Tibial artery (tissue), 4 donors: Measurements from ENCODE around the gene PPIH.
"Not testable (repeated sequence)": the region's sequence is repeated elsewhere in the genome, so short reads cannot be mapped to it uniquely, and the experiment has no call there.

Experiments used
- DNase-seq, 2 donors: peaks; one replicate each; pipeline ENCODE4 v3.0.0-alpha.2; 2019
- H3K27ac ChIP-seq, 2 donors: fragments of 200-600 bp; sonication (generic) in 1 of 2; 1 replicate in 1 of 2; 2 replicates in 1 of 2; pipeline ENCODE4 v1.5.1; 2018 to 2019; ENCODE audit warnings: mild to moderate bottlenecking in 1 of 2
- H3K27me3 ChIP-seq, 2 donors: fragments of 200-600 bp; sonication (generic) in 1 of 2; one replicate each; pipeline versions ENCODE4 v1.5.1 to v1.6.0; 2016 to 2019
- H3K36me3 ChIP-seq, 3 donors: fragments of 200-600 bp; sonication (generic) in 2 of 3; one replicate each; pipeline ENCODE4 v1.5.1; 2016 to 2019; ENCODE audit warnings: mild to moderate bottlenecking in 2 of 3
- H3K4me1 ChIP-seq, 4 donors: fragments of 200-600 bp; sonication (generic) in 2 of 4; 1 replicate in 3 of 4; 2 replicates in 1 of 4; pipeline ENCODE4 v1.5.1; 2016 to 2019
- H3K4me3 ChIP-seq, 2 donors: fragments of 200-600 bp; sonication (generic) in 1 of 2; 1 replicate in 1 of 2; 2 replicates in 1 of 2; pipeline ENCODE4 v1.5.1; 2018 to 2019; ENCODE audit warnings: mild to moderate bottlenecking in 2 of 2
- H3K9me3 ChIP-seq, 3 donors: fragments of 200-600 bp; sonication (generic) in 1 of 3; one replicate each; pipeline ENCODE4 v1.5.1; 2016 to 2019
- intact Hi-C: fragments of 100-400 bp; cut with DNase I; formaldehyde crosslinking; loops from one replicate; pipeline ENCODE4 v1.15.0; 2023; ENCODE audit warnings: low total_unique reads
- TF ChIP-seq, protein P1 (sequence below), 2 experiments: fragments of 200-600 bp in 1 of 2; fragments of 450-650 bp in 1 of 2; IDR thresholded peaks; one replicate each; pipeline ENCODE4 v1.5.1; 2017 to 2019; ENCODE audit warnings: antibody characterized with exemption in 2 of 2, mild to moderate bottlenecking in 1 of 2, moderate library complexity in 1 of 2

PPIH gene

DNA sequence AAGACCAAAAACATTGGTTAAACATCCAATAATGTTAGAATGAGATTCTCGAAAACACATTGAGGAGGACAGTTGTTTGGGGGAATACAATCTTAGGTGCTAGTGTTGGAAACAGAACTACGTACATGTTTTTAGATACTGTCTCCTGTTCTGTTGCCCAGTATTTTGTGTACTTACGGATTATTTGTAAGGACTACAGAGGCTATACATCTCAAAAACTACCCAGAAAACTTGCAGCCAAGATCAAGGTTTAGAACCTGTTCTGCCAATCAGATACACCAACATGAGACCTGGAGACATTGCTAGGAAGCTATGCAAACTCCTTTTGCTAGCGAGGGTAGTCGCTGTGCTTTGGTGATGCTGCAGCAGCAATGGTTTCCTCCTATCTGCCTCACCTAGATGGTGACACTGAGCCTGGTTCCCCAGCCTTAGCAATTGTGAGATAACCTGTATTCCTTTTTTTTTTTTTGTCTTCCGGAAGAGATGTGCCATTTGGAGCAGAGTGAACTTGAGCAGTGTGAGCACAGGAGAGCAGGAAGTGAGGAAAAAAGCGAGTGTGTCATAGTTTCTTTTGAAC lies 45.8 kb downstream of the PPIH start:
- no peak overlapping the region for H3K4me3 ChIP-seq
- H3K4me1 ChIP-seq: no peaks in the 10 kb centered on the region
- DNase-seq: no peak
- intact Hi-C loops: no loop called here
- TF ChIP-seq, protein P1, sequence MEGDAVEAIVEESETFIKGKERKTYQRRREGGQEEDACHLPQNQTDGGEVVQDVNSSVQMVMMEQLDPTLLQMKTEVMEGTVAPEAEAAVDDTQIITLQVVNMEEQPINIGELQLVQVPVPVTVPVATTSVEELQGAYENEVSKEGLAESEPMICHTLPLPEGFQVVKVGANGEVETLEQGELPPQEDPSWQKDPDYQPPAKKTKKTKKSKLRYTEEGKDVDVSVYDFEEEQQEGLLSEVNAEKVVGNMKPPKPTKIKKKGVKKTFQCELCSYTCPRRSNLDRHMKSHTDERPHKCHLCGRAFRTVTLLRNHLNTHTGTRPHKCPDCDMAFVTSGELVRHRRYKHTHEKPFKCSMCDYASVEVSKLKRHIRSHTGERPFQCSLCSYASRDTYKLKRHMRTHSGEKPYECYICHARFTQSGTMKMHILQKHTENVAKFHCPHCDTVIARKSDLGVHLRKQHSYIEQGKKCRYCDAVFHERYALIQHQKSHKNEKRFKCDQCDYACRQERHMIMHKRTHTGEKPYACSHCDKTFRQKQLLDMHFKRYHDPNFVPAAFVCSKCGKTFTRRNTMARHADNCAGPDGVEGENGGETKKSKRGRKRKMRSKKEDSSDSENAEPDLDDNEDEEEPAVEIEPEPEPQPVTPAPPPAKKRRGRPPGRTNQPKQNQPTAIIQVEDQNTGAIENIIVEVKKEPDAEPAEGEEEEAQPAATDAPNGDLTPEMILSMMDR (IDR thresholded peaks at IDR 0.05): no peak
- H3K27ac ChIP-seq: no peak overlapping the region
- H3K36me3 ChIP-seq: peaks cover 80 to 97% (median 83%) of the 10 kb centered on the region in 3 donors
- H3K9me3 ChIP-seq: no peaks in the 10 kb centered on the region
- H3K27me3 ChIP-seq: no peaks in the 10 kb centered on the region

DNA sequence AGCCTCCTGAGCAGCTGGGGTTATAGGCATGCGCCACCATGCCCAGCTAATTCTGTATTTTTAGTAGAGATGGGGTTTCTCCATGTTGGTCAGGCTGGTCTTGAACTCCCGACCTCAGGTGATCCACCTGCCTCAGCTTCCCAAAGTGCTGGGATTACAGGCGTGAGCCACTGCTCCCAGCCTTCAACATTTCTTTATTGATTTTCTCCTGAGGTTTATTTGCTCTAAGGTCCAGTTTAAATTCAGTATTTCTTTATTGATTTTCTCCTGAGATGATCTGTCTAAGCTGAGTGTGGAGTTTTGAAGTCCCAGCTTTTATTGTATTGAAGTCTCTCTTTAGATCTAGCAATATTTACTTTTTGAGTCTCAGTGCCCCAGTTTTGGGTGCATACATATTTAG lies 54.6 kb downstream of the PPIH start:
- H3K9me3 ChIP-seq: peaks cover 0 to 11% (median 9%) of the 10 kb centered on the region in 3 donors
- intact Hi-C loops, H3K27me3 ChIP-seq, H3K4me1 ChIP-seq, H3K27ac ChIP-seq, DNase-seq, H3K4me3 ChIP-seq: not testable (repeated sequence)
- peaks cover 30 to 48% (median 34%) of the 10 kb centered on the region in 3 donors for H3K36me3 ChIP-seq

DNA sequence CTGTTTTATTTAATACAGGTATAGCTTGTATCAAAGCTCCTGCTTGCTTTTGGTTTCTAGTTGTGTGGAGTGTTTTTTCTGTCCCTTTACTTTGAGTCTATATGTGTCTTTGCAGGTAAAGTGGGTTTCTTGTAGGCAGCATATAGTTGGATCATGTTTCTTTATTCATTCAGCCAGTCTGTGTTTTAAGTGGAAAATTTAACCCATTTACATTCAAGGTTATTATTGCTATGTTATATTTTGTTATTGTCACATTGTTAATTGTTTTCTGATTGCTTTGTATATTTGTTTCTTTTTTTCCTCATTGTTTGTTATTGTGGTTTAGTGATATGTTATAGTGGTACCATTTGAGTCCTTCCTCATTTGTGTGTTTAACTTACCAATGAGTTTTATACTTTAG lies 55.1 kb downstream of the PPIH start:
- intact Hi-C loops: no loop called here
- peaks cover 0 to 11% (median 9%) of the 10 kb centered on the region in 3 donors for H3K9me3 ChIP-seq
- TF ChIP-seq, protein P1 (IDR thresholded peaks at IDR 0.05): no peak
- DNase-seq: no peak
- no peaks in the 10 kb centered on the region for H3K4me1 ChIP-seq
- H3K36me3 ChIP-seq: peaks cover 26 to 48% (median 32%) of the 10 kb centered on the region in 3 donors
- H3K4me3 ChIP-seq: no peak overlapping the region
- no peaks in the 10 kb centered on the region for H3K27me3 ChIP-seq
- H3K27ac ChIP-seq: no peak overlapping the region

DNA sequence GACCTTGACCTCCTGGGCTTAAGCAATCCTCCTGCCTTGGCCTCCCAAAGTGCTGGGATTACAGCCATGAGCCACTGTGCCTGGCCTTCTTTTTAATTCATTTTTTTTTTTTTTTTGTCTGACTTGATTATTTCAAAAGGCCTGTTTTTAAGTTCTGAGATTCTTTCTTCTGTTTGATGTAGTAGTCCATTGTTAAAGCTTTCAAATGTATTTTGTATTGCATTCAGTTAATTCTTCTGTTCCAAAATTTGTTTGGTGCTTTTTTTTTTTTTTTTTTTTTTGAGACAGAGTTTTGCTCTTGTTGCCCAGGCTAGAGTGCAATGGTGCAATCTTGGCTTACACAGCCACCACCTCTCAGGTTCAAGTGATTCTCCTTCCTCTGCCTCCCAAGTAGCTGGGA lies 56.2 kb downstream of the PPIH start:
- DNase-seq, H3K27ac ChIP-seq, H3K4me3 ChIP-seq, H3K4me1 ChIP-seq, H3K27me3 ChIP-seq, intact Hi-C loops: not testable (repeated sequence)
- H3K36me3 ChIP-seq: peaks cover 25 to 43% (median 32%) of the 10 kb centered on the region in 3 donors
- H3K9me3 ChIP-seq: peaks cover 0 to 11% (median 9%) of the 10 kb centered on the region in 3 donors

DNA sequence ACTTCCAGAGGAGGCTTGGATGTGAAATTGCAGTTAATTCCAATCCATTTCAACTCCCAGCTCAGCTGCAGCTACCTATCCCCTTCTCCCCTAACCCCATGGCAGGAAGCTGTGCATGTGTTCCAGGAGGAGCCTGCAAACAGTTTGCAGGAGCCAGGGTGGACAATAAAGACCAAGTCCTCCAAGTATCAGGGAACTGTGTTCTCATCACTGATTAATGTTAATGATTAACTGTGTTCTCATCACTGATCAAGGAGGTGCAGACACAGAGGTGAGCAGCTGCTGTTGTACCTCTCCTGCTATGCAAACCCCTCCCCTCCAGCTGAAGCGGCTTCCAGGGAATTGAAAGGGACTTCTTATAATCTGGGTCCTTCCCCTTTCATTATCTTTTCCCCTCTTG lies 62.6 kb downstream of the PPIH start:
- Histone ChIP-seq H3K27me3 (no peaks in the 10 kb centered on the region), H3K4me3 (no peak overlapping the region), H3K36me3 (peaks cover 0 to 11% (median 0%) of the 10 kb centered on the region in 3 donors), H3K4me1 (no peaks in the 10 kb centered on the region), H3K9me3 (no peaks in the 10 kb centered on the region), H3K27ac (no peak overlapping the region)
- DNase-seq: no peak
- TF ChIP-seq, protein P1 (IDR thresholded peaks at IDR 0.05): no peak
- intact Hi-C loops: no loop called here

DNA sequence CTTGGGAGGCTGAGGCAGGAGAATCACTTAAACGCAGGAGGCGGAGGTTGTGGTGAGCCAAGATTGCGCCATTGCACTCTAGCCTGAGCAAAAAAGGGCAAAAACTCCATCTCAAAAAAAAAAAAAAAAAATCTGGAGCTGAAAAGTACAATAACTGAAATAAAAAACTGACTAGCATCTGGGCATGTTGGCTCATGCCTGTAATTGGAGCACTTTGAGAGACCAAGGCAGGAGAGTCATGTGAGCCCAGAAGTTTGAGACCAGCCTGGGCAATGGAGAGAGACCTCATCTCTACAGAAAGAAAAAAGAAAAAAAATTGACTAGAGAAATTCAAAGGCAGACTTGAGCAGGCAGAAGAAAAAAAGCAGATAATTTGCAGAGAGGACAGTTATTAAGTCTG lies 63.7 kb downstream of the PPIH start:
- no peaks in the 10 kb centered on the region for H3K4me1 ChIP-seq
- H3K36me3 ChIP-seq: peaks cover 0 to 10% (median 0%) of the 10 kb centered on the region in 3 donors
- H3K27ac ChIP-seq: no peak overlapping the region
- H3K27me3 ChIP-seq: no peaks in the 10 kb centered on the region
- H3K9me3 ChIP-seq: no peaks in the 10 kb centered on the region
- no peak for DNase-seq
- no peak overlapping the region for H3K4me3 ChIP-seq
- intact Hi-C loops: no loop called here
- TF ChIP-seq, protein P1 (IDR thresholded peaks at IDR 0.05): no peak

DNA sequence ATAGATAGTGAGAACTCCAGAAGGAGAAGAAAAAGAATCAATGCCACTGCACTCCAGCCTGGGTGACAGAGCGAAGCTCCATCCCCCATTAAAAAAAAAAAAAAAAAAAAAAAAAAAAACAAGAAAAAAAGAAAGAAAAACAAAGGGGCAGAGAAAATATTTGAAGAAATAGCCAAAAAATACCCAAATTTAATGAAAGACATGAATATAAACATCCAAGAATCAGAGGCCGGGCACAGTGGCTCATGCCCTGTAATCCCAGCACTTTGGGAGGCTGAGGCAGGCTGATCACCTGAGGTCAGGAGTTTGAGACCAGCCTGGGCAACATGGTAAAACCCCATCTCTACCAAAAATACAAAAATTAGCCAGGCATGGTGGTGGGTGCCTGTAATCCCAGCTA lies 64.2 kb downstream of the PPIH start:
- H3K36me3 ChIP-seq, H3K27me3 ChIP-seq, H3K9me3 ChIP-seq, H3K4me3 ChIP-seq, H3K4me1 ChIP-seq, H3K27ac ChIP-seq, intact Hi-C loops, DNase-seq: not testable (repeated sequence)
